Mucosa of stomach (tissue), 1 donor: ENCODE data around the gene HPCAL4.

Experiments
- H3K27me3 ChIP-seq: one replicate; pipeline ENCODE4 v1.7.0; 2013; ENCODE audit warnings: mild to moderate bottlenecking, low read length; ENCODE audit not compliant: control insufficient read depth, insufficient read depth
- H3K36me3 ChIP-seq: one replicate; pipeline ENCODE4 v1.7.0; 2013; ENCODE audit warnings: low read length; ENCODE audit not compliant: control insufficient read depth, insufficient read depth
- H3K4me1 ChIP-seq: one replicate; pipeline ENCODE4 v1.7.0; 2013; ENCODE audit warnings: mild to moderate bottlenecking, low read length; ENCODE audit not compliant: control insufficient read depth, insufficient read depth
- H3K4me3 ChIP-seq: one replicate; pipeline ENCODE4 v1.7.0; 2013; ENCODE audit warnings: low read length
- H3K9ac ChIP-seq: one replicate; pipeline ENCODE4 v1.7.0; 2013; ENCODE audit warnings: mild to moderate bottlenecking, low read length, moderate library complexity
- H3K9me3 ChIP-seq: one replicate; pipeline ENCODE4 v1.7.0; 2013; ENCODE audit warnings: mild to moderate bottlenecking, low read length, moderate library complexity; ENCODE audit not compliant: control insufficient read depth
- donor health status: Pancreatic carcinoma.

HPCAL4 gene

DNA sequence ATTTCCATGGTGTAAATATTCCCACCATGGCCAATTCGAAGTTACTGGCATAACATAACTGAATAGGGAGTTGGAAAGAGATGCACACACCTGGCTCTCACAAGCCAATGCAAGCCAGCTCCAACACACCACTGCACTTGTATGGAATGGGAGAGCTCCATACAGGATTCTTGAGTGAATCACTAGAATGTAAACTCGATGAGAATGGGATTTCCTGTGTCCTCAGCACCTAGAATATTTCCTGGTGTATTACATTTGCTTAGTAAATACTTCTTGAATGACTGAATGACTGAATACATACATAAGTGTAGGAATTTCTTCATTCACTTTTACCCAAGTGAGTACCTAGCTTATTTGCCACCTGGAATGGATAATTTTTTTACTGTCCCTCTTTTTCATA lies 31.3 kb upstream of the HPCAL4 start:
- H3K27me3 ChIP-seq: peaks cover 3% of the 10 kb centered on the region
- no peaks in the 10 kb centered on the region for H3K36me3 ChIP-seq
- no peaks in the 10 kb centered on the region for H3K9me3 ChIP-seq
- no peaks in the 10 kb centered on the region for H3K4me1 ChIP-seq
- H3K4me3 ChIP-seq: no peak overlapping the region
- no peak overlapping the region for H3K9ac ChIP-seq

DNA sequence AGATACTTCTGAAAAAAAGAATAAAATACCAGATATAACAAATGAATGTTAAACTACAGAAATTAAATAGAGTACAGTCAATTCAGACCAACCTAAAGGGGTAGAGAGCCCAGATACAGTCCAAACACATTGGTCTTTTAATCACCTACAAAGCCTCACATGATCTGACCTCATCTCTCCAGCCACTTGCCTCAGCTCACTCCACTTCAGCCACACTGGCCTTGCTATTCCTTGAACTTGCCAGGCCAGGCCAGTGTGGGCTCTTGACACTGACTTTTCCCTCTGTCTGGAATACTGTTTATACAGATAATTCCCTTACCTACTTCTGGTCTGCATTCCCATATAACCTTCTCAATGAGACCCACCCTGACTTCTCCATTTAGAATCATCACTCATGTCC lies 30.4 kb upstream of the HPCAL4 start:
- Histone ChIP-seq H3K4me3 (no peak overlapping the region), H3K27me3 (no peaks in the 10 kb centered on the region), H3K9ac (no peak overlapping the region), H3K4me1 (no peaks in the 10 kb centered on the region), H3K9me3 (no peaks in the 10 kb centered on the region), H3K36me3 (no peaks in the 10 kb centered on the region)

GRCh38 chr1:39720094-39720999 lies 29.1 kb upstream of the HPCAL4 start:
- H3K4me3 ChIP-seq: no peak overlapping the region
- H3K9me3 ChIP-seq: no peaks in the 10 kb centered on the region
- H3K9ac ChIP-seq: no peak overlapping the region
- H3K4me1 ChIP-seq: no peaks in the 10 kb centered on the region
- H3K36me3 ChIP-seq: no peaks in the 10 kb centered on the region
- H3K27me3 ChIP-seq: no peaks in the 10 kb centered on the region

DNA sequence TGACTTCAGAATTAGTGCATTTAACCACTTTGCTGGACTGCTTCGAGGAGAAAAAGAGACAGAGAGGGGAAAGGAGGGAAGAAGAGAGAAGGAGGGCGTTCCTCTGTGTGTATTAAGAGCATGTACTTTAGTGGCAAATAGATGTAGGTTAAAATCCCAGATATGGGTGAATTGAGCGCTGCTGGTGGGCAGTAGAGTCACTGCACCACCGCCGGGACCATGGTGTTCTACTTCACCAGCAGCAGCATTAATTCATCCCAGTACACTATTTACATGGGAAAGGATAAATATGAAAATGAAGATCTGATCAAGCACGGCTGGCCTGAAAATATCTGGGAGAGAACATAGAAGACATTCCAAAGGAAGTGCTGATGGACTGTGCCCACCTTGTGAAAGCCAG lies 26.6 kb upstream of the HPCAL4 start:
- Histone ChIP-seq H3K9me3 (no peaks in the 10 kb centered on the region), H3K4me3 (no peak overlapping the region), H3K36me3 (no peaks in the 10 kb centered on the region), H3K27me3 (peaks cover 7% of the 10 kb centered on the region), H3K9ac (no peak overlapping the region), H3K4me1 (no peaks in the 10 kb centered on the region)

DNA sequence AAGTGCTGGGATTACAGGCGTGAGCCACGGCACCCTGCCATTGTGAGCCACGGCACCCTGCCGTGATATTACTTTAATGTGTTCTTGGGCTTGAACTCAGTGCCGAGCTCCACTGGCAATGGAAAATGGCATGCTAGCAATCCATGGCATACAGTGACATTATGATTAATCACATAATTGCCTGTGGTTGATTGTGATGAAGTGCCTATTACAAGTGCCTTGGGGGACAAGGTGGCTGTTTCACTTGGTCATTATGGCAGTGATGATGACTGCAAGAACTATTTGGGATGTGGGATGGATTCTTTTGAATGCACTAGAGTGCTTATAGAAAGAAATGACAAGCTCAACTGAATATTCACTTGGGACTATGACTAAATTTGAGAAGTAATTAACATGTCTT lies 22.3 kb upstream of the HPCAL4 start:
- Histone ChIP-seq H3K36me3 (no peaks in the 10 kb centered on the region), H3K4me3 (no peak overlapping the region), H3K9me3 (no peaks in the 10 kb centered on the region), H3K27me3 (peaks cover 11% of the 10 kb centered on the region), H3K9ac (no peak overlapping the region), H3K4me1 (no peaks in the 10 kb centered on the region)

GRCh38 chr1:39711966-39712340 lies 20.7 kb upstream of the HPCAL4 start:
- Histone ChIP-seq H3K36me3 (no peaks in the 10 kb centered on the region), H3K27me3 (peaks cover 11% of the 10 kb centered on the region)

DNA sequence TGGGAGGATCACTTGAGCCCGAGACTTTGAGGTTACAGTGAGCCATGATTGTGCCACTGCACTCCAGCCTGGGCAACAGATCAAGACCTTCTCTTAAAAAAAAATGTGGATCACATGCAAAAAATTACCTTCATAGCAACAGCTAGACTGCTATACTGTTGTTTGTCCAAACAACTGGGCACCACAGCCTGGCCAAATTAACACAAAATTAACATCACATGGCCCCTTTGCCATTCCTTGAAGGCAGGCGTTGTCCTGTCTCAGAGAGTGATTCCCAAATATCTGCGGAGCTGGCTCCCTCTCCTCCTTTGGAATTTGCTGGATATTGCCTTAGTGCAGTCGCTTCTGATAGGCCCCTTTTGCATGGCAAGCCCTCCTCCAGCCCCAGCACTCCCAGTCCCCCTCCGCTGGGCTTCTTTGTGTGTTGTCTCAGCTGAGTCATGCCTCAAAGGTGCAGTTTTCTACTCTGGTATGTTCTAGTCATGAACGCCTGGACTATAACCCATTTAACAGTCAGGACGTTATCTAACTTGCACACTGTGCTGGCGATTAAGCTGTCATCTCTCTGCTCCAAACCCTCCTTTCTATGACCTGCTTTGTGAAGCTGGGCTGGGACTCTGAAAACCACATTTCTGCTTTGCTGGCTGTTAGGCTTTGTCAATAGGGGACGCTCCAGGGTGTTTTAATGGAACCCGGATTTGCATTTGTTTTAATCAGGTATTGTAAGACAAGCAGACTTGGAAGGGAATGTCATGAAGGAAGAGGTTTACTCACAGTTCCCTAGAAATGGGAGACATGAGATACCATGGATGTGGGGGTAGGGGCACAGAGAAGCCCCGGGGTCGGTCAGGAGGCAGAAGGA lies 20.1 kb upstream of the HPCAL4 start:
- H3K27me3 ChIP-seq: peaks cover 11% of the 10 kb centered on the region
- H3K4me1 ChIP-seq: no peaks in the 10 kb centered on the region
- no peak overlapping the region for H3K4me3 ChIP-seq
- no peak overlapping the region for H3K9ac ChIP-seq
- H3K36me3 ChIP-seq: no peaks in the 10 kb centered on the region
- H3K9me3 ChIP-seq: no peaks in the 10 kb centered on the region

More at GRCh38 chr1:39711966-39712340, 20.7 kb upstream of the HPCAL4 start:
- Histone ChIP-seq H3K9ac (no peak overlapping the region), H3K4me3 (no peak overlapping the region), H3K4me1 (no peaks in the 10 kb centered on the region), H3K9me3 (no peaks in the 10 kb centered on the region)

DNA sequence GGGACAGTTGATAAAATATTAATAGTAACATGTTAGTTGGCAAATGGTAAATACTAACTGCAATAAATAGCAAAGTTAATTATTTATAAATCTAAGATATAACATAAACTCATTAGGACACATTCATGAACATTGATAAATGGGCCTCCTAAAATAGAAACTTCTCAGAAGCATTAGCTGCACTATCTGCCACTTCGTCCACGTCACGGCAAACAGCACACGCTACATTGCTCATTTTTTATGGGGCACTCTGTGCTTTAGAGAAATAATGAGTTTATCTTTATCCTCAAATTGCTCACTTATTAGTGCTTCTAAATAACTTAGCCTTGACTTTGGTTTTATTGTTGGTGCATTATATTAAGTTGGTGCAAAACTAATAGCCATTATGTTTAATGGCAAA lies 16.3 kb upstream of the HPCAL4 start:
- peaks cover 5% of the 10 kb centered on the region for H3K27me3 ChIP-seq
- no peaks in the 10 kb centered on the region for H3K36me3 ChIP-seq
- no peaks in the 10 kb centered on the region for H3K4me1 ChIP-seq
- no peak overlapping the region for H3K4me3 ChIP-seq
- H3K9me3 ChIP-seq: no peaks in the 10 kb centered on the region
- H3K9ac ChIP-seq: no peak overlapping the region

DNA sequence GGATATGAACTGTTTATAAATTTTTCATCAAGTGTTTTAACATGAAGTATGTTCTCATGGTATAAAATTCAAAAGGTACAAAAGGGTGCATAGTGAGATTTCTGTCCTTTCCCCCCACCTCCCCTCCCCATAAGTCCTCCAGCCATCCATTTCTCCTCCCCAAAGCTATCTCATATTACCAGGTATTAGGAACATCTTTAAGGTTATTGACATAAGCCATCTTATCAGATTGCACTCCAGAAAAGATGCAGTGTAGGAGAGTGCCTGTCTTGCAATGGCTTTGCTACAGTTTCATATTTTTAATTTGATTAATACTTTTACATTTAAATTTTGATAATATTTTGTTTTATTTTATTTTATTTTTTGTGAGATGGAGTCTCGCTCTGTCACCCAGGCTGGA lies 13.5 kb upstream of the HPCAL4 start:
- Histone ChIP-seq H3K36me3 (no peaks in the 10 kb centered on the region), H3K27me3 (no peaks in the 10 kb centered on the region), H3K4me1 (peaks cover 11% of the 10 kb centered on the region), H3K4me3 (no peak overlapping the region), H3K9ac (no peak overlapping the region), H3K9me3 (no peaks in the 10 kb centered on the region)

DNA sequence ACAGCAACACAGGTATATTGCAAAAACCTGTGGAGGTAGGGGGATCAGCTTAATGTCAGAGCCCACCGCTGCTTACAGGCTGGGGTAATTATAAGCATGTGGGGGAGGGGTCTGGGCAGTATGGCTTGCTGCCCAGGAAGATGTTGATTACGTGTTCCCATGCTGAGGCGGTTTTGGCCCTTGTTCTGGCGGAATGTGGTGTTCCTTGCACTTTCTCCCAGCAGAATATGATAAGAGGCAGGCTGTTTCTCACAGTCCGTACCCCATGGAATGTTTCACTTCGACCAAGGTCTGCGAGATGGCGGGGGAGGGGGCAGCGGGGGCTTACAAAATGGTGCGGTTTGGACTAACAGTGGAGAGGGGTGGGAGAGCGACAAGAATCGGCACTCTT lies 9.8 kb upstream of the HPCAL4 start:
- H3K36me3 ChIP-seq: no peaks in the 10 kb centered on the region
- H3K9me3 ChIP-seq: no peaks in the 10 kb centered on the region
- peaks cover 5% of the 10 kb centered on the region for H3K27me3 ChIP-seq
- H3K4me3 ChIP-seq: no peak overlapping the region
- no peak overlapping the region for H3K9ac ChIP-seq
- peaks cover 11% of the 10 kb centered on the region for H3K4me1 ChIP-seq

DNA sequence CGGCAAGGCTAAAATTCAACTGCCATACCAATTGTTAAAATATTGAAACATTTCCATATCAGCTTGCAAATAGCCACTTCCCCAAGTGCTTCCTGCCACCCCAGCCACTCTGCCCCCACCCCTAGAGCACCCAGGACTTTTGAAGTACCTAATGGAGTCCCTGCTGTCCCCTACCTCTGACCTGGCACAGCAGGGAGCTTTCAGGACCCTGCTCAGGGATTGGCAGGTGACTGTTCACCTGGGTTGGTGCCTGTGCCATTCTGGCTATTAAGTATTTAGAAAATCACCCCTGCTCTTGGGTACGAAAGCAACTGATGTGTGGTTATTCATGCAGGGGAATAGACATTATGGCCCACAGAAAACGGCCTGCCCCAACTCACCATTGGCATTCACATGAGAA lies 9.1 kb upstream of the HPCAL4 start:
- Histone ChIP-seq H3K4me1 (peaks cover 11% of the 10 kb centered on the region), H3K9ac (no peak overlapping the region), H3K9me3 (no peaks in the 10 kb centered on the region), H3K4me3 (no peak overlapping the region), H3K27me3 (peaks cover 8% of the 10 kb centered on the region), H3K36me3 (no peaks in the 10 kb centered on the region)

DNA sequence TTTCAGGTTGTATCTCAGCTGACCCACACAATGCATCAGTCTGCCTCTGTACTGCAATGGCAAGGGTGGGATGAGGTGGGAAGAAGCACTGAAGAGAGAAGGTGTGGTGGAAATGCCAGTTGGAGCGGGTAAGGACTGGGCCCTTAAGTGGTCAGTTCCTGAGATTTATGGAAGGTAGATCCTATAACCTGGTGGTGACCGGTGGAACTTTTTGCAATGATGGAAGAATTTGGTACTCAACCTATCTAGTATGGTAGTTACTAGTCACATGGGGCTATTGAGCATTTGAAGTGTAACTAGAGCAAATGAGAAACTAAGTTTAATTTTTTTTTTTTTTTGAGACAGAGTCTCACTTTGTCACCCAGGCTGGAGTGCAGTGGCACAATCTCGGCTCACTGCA lies 8.2 kb upstream of the HPCAL4 start:
- Histone ChIP-seq H3K4me1 (peaks cover 11% of the 10 kb centered on the region), H3K4me3 (no peak overlapping the region), H3K9me3 (no peaks in the 10 kb centered on the region), H3K36me3 (no peaks in the 10 kb centered on the region), H3K9ac (no peak overlapping the region), H3K27me3 (peaks cover 12% of the 10 kb centered on the region)
